Spleen (tissue), 11 donors: ENCODE measurements around the gene PRR23E. TPM values are rescaled to one million over a fixed set of nuclear protein-coding genes. Genes with fewer than 3 reads are reported as not detected.

ENCODE experiments used
- DNase-seq: peaks from one replicate; pipeline ENCODE4 v3.0.0-alpha.2; 2020
- H3K27ac ChIP-seq, 8 donors: fragments of 200-600 bp; sonication (generic) in 7 of 8; 1 replicate in 4 of 8; 2 replicates in 4 of 8; pipeline versions ENCODE4 v1.5.0 to v1.8.0; 2016 to 2021; ENCODE audit warnings: inconsistent platforms in 4 of 8, mild to moderate bottlenecking in 4 of 8, moderate library complexity in 1 of 8
- H3K27me3 ChIP-seq, 7 donors: fragments of 200-600 bp; sonication (generic) in 6 of 7; replicated peaks in 1 of 7; 1 replicate in 4 of 7; 2 replicates in 3 of 7; pipeline versions ENCODE4 v1.5.0 to v1.8.0; 2016 to 2021; ENCODE audit warnings: inconsistent platforms in 3 of 7, mild to moderate bottlenecking in 1 of 7
- H3K36me3 ChIP-seq, 6 donors: fragments of 200-600 bp; sonication (generic) in 5 of 6; 1 replicate in 4 of 6; 2 replicates in 2 of 6; pipeline versions ENCODE4 v1.5.0 to v1.8.0; 2016 to 2021; ENCODE audit warnings: inconsistent platforms in 2 of 6
- H3K4me1 ChIP-seq, 6 donors: fragments of 200-600 bp; sonication (generic) in 5 of 6; 1 replicate in 3 of 6; 2 replicates in 3 of 6; pipeline versions ENCODE4 v1.5.0 to v1.8.0; 2016 to 2021; ENCODE audit warnings: inconsistent platforms in 3 of 6
- H3K4me3 ChIP-seq, 8 donors: fragments of 200-600 bp; sonication (generic) in 7 of 8; 1 replicate in 4 of 8; 2 replicates in 4 of 8; pipeline versions ENCODE4 v1.5.0 to v1.8.0; 2016 to 2021; ENCODE audit warnings: inconsistent platforms in 4 of 8, mild to moderate bottlenecking in 4 of 8, moderate library complexity in 2 of 8
- H3K9me3 ChIP-seq, 8 donors: fragments of 200-600 bp; sonication (generic) in 7 of 8; 1 replicate in 4 of 8; 2 replicates in 4 of 8; pipeline versions ENCODE4 v1.5.0 to v1.8.0; 2016 to 2021; ENCODE audit warnings: inconsistent platforms in 4 of 8
- POLR2A ChIP-seq, 3 donors: fragments of 450-650 bp; IDR thresholded peaks; one replicate each; pipeline ENCODE4 v1.5.1; 2017; ENCODE audit warnings: antibody characterized with exemption in 3 of 3, mild to moderate bottlenecking in 1 of 3
- POLR2AphosphoS5 ChIP-seq, 3 donors: sonication (generic); formaldehyde crosslinking; IDR thresholded peaks; one replicate each; pipeline ENCODE4 v1.5.1; 2017; ENCODE audit warnings: antibody characterized with exemption in 3 of 3
- WGBS, 5 donors: extraction: QIAGEN DNeasy Blood & Tissue Kit in 3 of 5; methylation state at CpG; one replicate each; pipeline versions ENCODE4 v1.1.5 to v1.1.7; 2013 to 2018; 5-methylcytosine and 5-hydroxymethylcytosine counted together
- intact Hi-C: fragments of 100-400 bp; cut with DNase I; formaldehyde crosslinking; loops from one replicate; pipeline ENCODE4 v1.15.0; 2023; ENCODE audit warnings: low total_unique reads
- polyA plus RNA-seq, 3 donors: library from polyadenylated mRNA; stranded (reverse); fragments of 200-250 nt; gene quantifications; one replicate each; pipeline ENCODE4 v1.2.1, GENCODE V29; 2013
- total RNA-seq, 7 donors: library from RNA; depleted of rRNA in 3 of 7; stranded (reverse); fragments of >200 nt in 3 of 7; fragmentation: NEBNext Ultra II Directional in 4 of 7; extraction: Animal tissue kit (Norgen Biotek cat#: 25700) in 4 of 7; gene quantifications; one replicate each; pipeline versions ENCODE4 v1.1.0 to v1.2.1, GENCODE V29; 2016 to 2021
- TF ChIP-seq, protein P1 (sequence below), 11 experiments: fragments of 200-600 bp in 7 of 11; fragments of 450-650 bp in 4 of 11; sonication (generic) in 4 of 11; IDR thresholded peaks in 8 of 11; conservative IDR thresholded peaks in 3 of 11; 1 replicate in 7 of 11; 2 replicates in 4 of 11; pipeline versions ENCODE4 v1.4.0 to v1.8.0; 2016 to 2021; ENCODE audit warnings: antibody characterized with exemption in 11 of 11, inconsistent platforms in 4 of 11, mild to moderate bottlenecking in 1 of 11
- donor health status: healthy with polysubstance abuse.
- donor health status: DM: no; HTN: no; CAD: no; lungs with moderate emphysema.
- donor health status: DM: no; HTN: no; CAD: no.
- donor health status: Bipolar disorder and iron deficiency.
- donor health status: healthy.
- donor health status: DM: no; HTN: no; CAD: no.
- donor health status: DM: yes; HTN: yes; CAD: no.

Gene PRR23E
- total and polyA plus RNA-seq, 10 donors, result not detected

GRCh38 chr3:127204841-127205582 is 12.1 kb downstream of the PRR23E start:
- Histone ChIP-seq H3K27ac (no peak overlapping the region), H3K4me3 (no peak overlapping the region), H3K27me3 (peaks cover 0 to 17% (median 0%) of the 10 kb centered on the region in 7 donors), H3K9me3 (peaks cover 0 to 13% (median 0%) of the 10 kb centered on the region in 8 donors), H3K4me1 (peaks cover 0 to 12% (median 3%) of the 10 kb centered on the region in 6 donors), H3K36me3 (no peaks in the 10 kb centered on the region)
- intact Hi-C loops, result no loop called here
- WGBS, 5 donors, result 75 to 85% (median 78%) methylated on average over 16 to 17 of the region's 17 CpGs
- TF ChIP-seq, protein P1, sequence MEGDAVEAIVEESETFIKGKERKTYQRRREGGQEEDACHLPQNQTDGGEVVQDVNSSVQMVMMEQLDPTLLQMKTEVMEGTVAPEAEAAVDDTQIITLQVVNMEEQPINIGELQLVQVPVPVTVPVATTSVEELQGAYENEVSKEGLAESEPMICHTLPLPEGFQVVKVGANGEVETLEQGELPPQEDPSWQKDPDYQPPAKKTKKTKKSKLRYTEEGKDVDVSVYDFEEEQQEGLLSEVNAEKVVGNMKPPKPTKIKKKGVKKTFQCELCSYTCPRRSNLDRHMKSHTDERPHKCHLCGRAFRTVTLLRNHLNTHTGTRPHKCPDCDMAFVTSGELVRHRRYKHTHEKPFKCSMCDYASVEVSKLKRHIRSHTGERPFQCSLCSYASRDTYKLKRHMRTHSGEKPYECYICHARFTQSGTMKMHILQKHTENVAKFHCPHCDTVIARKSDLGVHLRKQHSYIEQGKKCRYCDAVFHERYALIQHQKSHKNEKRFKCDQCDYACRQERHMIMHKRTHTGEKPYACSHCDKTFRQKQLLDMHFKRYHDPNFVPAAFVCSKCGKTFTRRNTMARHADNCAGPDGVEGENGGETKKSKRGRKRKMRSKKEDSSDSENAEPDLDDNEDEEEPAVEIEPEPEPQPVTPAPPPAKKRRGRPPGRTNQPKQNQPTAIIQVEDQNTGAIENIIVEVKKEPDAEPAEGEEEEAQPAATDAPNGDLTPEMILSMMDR (IDR thresholded peaks at IDR 0.05 in 8 of 11, conservative IDR thresholded peaks at IDR 0.05 in 3 of 11), result no peak
- TF ChIP-seq POLR2A (IDR thresholded peaks at IDR 0.05) (no peak), POLR2AphosphoS5 (IDR thresholded peaks at IDR 0.05) (no peak)
- peak; percentile 39 for DNase-seq

GRCh38 chr3:127206154-127206553 is 13.2 kb downstream of the PRR23E start:
- Histone ChIP-seq H3K4me3 (no peak overlapping the region), H3K27ac (peak overlapping the region in 5 of 8 donors; percentile 33 to 70 (median 45)), H3K27me3 (peaks cover 0 to 19% (median 0%) of the 10 kb centered on the region in 7 donors), H3K9me3 (peaks cover 0 to 13% (median 0%) of the 10 kb centered on the region in 8 donors), H3K4me1 (peaks cover 0 to 12% (median 3%) of the 10 kb centered on the region in 6 donors), H3K36me3 (no peaks in the 10 kb centered on the region)
- DNase-seq, result no peak
- 69 to 83% (median 80%) methylated on average over 3 of the region's 3 CpGs for WGBS, 5 donors
- intact Hi-C loops, result no loop called here
- TF ChIP-seq POLR2AphosphoS5 (IDR thresholded peaks at IDR 0.05) (no peak), POLR2A (IDR thresholded peaks at IDR 0.05) (no peak)
- TF ChIP-seq, protein P1 (IDR thresholded peaks at IDR 0.05 in 8 of 11, conservative IDR thresholded peaks at IDR 0.05 in 3 of 11), result no peak

GRCh38 chr3:127206611-127207516 is 13.9 kb downstream of the PRR23E start:
- intact Hi-C loops, result no loop called here
- peak; percentile 69 for DNase-seq

More at GRCh38 chr3:127206611-127207516, 13.9 kb downstream of the PRR23E start:
- TF ChIP-seq POLR2A (IDR thresholded peaks at IDR 0.05) (no peak), POLR2AphosphoS5 (IDR thresholded peaks at IDR 0.05) (peak in 2 of 3 donors; percentile 53 to 67)
- TF ChIP-seq, protein P1 (IDR thresholded peaks at IDR 0.05 in 8 of 11, conservative IDR thresholded peaks at IDR 0.05 in 3 of 11), result no peak
- Histone ChIP-seq H3K27ac (peak overlapping the region in 7 of 8 donors; percentile 14 to 70 (median 43)), H3K4me1 (peaks cover 0 to 12% (median 3%) of the 10 kb centered on the region in 6 donors), H3K27me3 (peaks cover 0 to 26% (median 0%) of the 10 kb centered on the region in 7 donors), H3K36me3 (no peaks in the 10 kb centered on the region), H3K4me3 (no peak overlapping the region), H3K9me3 (peaks cover 0 to 13% (median 0%) of the 10 kb centered on the region in 8 donors)
- WGBS, 5 donors, result 57 to 71% (median 61%) methylated on average over 12 to 15 of the region's 15 CpGs
